Left lung (tissue), 10 donors: ENCODE measurements around the gene SVIL. TPM values are rescaled to one million over a fixed set of nuclear protein-coding genes. Genes with fewer than 3 reads are reported as not detected.
"Not testable (repeated sequence)": the region's sequence is repeated elsewhere in the genome, so short reads cannot be mapped to it uniquely, and the experiment has no call there.

Experiments used
- ATAC-seq: fragments of 200-7000 bp; cut with Tn5 transposase; one replicate; pipeline ENCODE4 v1.9.1; 2020; ENCODE audit warnings: moderate library complexity
- DNase-seq, 4 donors: peaks; one replicate each; pipeline ENCODE4 v3.0.0-alpha.2; 2013 to 2020
- H3K27ac ChIP-seq, 2 donors: fragments of 200-600 bp; sonication (generic) in 1 of 2; one replicate each; pipeline versions ENCODE4 v1.5.0 to v1.8.0; 2020 to 2021
- H3K27me3 ChIP-seq, 2 donors: fragments of 200-600 bp; sonication (generic) in 1 of 2; one replicate each; pipeline versions ENCODE4 v1.5.0 to v1.8.0; 2020 to 2021
- H3K36me3 ChIP-seq, 2 donors: fragments of 200-600 bp; sonication (generic) in 1 of 2; one replicate each; pipeline versions ENCODE4 v1.5.0 to v1.8.0; 2020 to 2021
- H3K4me1 ChIP-seq, 2 donors: fragments of 200-600 bp; one replicate each; pipeline ENCODE4 v1.8.0; 2021
- H3K4me3 ChIP-seq, 2 donors: fragments of 200-600 bp; sonication (generic) in 1 of 2; one replicate each; pipeline versions ENCODE4 v1.5.0 to v1.8.0; 2020 to 2021; ENCODE audit warnings: mild to moderate bottlenecking in 1 of 2
- H3K9me3 ChIP-seq, 2 donors: fragments of 200-600 bp; sonication (generic) in 1 of 2; one replicate each; pipeline versions ENCODE4 v1.5.0 to v1.8.0; 2020 to 2021
- CTCF ChIP-seq, 2 donors: fragments of 200-600 bp; sonication (generic) in 1 of 2; IDR thresholded peaks; one replicate each; pipeline versions ENCODE4 v1.5.0 to v1.8.0; 2021; ENCODE audit warnings: antibody characterized with exemption in 2 of 2
- intact Hi-C, 2 donors: fragments of 100-400 bp; cut with DNase I; formaldehyde crosslinking; loops; one replicate each; pipeline versions ENCODE4 v1.11.2 to v1.14.2; 2022
- polyA plus RNA-seq, 6 donors: library from polyadenylated mRNA; unstranded; fragments of 120-200 nt; gene quantifications; one replicate each; pipeline ENCODE4 v1.2.1, GENCODE V29; 2013; ENCODE audit not compliant: insufficient read length in 6 of 6
- total RNA-seq, 2 donors: library from RNA; stranded (reverse); fragmentation: NEBNext Ultra II Directional; extraction: Animal tissue kit (Norgen Biotek cat#: 25700); gene quantifications; one replicate each; pipeline ENCODE4 v1.2.1, GENCODE V29; 2021
- donor health status: DM: no; HTN: yes; CAD: no.
- donor health status: DM: no; HTN: no; CAD: no.

The SVIL gene
- total and polyA plus RNA-seq, 8 donors: 49.3 to 103 (median 54.9) TPM

- DNase-seq (no peak), ATAC-seq (no peak)
- Histone ChIP-seq H3K27me3 (no peaks in the 10 kb centered on the region), H3K36me3 (peaks cover 0 to 87% of the 10 kb centered on the region in 2 donors), H3K4me1 (peaks cover 0 to 2% of the 10 kb centered on the region in 2 donors), H3K4me3 (no peak overlapping the region), H3K9me3 (no peaks in the 10 kb centered on the region), H3K27ac (no peak overlapping the region)
- TF ChIP-seq CTCF (IDR thresholded peaks at IDR 0.05): no peak
- intact Hi-C loops: no loop called here
Observed at GRCh38 chr10:29470843-29471543, 163.8 kb downstream of the SVIL start.

DNA sequence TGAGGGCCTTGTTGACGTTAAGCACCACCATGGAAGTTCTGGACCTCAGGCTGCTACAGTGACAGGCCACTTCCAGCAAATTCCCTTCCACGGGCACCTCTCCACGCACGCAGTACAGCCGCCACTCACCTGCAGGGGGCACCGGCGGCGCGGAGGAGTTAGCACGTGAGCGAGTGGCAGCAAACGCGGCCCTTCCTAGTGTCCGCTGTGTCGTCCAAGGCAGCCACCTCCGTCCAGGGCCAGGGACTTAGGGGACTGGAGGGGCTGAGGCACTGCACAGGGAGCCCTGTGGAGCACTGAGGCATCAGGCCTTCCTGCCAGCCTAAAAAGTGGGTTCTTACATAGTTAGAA, 164.4 kb downstream of the SVIL start:
- DNase-seq: peak in 1 of 4 donors; percentile 77
- ATAC-seq: no peak
- Histone ChIP-seq H3K27me3 (no peaks in the 10 kb centered on the region), H3K36me3 (peaks cover 0 to 92% of the 10 kb centered on the region in 2 donors), H3K4me3 (no peak overlapping the region), H3K27ac (no peak overlapping the region), H3K4me1 (peaks cover 0 to 2% of the 10 kb centered on the region in 2 donors), H3K9me3 (no peaks in the 10 kb centered on the region)
- intact Hi-C loops: no loop called here
- TF ChIP-seq CTCF (IDR thresholded peaks at IDR 0.05): no peak

DNA sequence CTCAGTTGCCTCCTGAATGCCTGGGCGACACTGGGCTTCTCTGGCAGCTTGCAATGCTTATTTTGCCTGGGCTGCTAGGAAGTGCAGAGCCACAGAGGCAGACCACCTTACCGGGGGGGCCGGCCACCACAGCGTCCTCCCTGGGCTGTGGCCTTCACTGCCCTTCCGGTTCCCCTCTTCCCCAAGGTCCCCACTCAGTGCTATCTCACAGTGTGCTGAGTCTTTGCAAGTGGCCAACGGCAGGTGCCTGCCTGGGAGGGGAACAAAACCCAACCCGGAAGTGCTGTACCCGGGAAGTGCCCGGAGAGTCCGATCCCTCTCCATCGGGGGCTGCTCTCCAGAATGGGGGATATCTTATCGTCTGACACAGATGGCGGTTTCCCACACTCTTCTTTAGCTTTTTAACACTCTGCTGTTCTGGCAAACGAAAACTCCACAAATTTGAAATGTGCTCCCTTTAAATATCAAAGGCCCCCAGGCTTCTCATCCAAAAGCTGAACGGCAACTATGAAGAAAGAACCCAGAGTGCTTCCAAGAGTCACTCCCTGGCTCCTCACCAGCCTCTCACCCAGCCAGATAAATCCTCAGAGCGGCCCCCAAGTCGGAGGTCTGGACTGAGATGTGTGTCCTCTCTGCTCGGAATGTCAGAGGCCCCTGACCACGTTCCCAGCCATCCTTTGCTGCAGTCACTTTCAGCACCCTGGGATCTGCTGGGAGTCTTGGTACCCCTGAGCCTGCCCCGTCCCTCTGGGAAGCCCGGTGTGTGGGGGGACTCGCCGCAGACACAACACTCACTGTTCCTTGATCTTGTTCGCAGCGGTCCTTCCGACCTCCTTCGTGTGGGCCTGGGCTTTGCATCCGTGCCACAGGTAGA, 165.1 kb downstream of the SVIL start:
- Histone ChIP-seq H3K4me1 (peaks cover 0 to 2% of the 10 kb centered on the region in 2 donors), H3K9me3 (no peaks in the 10 kb centered on the region), H3K36me3 (peaks cover 0 to 95% of the 10 kb centered on the region in 2 donors), H3K27ac (no peak overlapping the region), H3K4me3 (no peak overlapping the region), H3K27me3 (no peaks in the 10 kb centered on the region)
- intact Hi-C loops: no loop called here
- ATAC-seq (no peak), DNase-seq (no peak)
- no peak for TF ChIP-seq CTCF (IDR thresholded peaks at IDR 0.05)

DNA sequence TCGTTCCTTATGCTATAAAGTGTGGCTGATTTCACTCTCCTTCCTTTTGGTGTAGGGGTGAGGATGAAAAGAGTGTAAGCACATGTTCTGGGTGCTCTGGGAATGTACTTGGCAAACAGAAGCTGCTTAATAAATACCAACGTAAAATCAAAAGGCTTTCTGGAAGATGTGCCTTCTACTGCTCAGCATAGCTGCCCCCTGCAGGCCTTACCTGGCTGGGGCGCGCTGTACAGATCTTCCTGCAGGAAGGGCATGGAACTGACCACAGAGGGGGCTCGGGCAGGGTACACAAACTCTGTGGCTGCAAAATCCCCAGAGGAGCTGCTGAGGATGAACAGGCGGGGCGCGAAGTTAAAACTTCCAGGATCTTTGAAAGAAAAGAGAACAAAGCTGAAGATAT, 169.4 kb downstream of the SVIL start:
- no peak for TF ChIP-seq CTCF (IDR thresholded peaks at IDR 0.05)
- ATAC-seq (no peak), DNase-seq (no peak)
- Histone ChIP-seq H3K9me3 (peaks cover 0 to 4% of the 10 kb centered on the region in 2 donors), H3K4me1 (no peaks in the 10 kb centered on the region), H3K27ac (no peak overlapping the region), H3K36me3 (peaks cover 0 to 98% of the 10 kb centered on the region in 2 donors), H3K4me3 (no peak overlapping the region), H3K27me3 (no peaks in the 10 kb centered on the region)
- intact Hi-C loops: no loop called here

DNA sequence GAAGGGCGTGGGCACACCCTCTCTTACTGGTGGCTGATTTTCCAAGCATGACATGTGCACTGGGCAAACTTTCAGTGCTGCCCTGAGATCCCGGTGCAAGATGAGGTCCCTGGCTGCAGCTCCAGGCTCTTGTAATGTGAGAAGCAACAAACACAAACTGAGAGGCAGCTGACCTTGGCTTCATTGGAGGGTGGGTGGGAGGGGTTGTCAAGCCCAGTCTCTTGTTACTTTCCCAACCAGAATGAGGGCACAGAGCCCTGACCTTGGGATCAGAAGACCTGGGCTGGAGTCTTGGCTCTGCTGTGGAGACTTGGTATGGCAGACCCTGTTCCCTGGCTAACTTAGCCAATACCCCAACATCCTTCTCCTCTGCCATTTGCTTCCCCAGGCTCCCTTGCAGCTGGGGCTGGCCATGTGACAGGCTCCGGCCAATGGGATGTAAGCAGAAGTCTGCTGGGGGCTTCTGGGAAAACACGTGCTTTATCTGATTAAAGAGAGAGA, 170.1 kb downstream of the SVIL start:
- ATAC-seq, DNase-seq, H3K27me3 ChIP-seq, H3K4me1 ChIP-seq, H3K27ac ChIP-seq, H3K4me3 ChIP-seq, H3K9me3 ChIP-seq, intact Hi-C loops: not testable (repeated sequence)
- peaks cover 0 to 98% of the 10 kb centered on the region in 2 donors for H3K36me3 ChIP-seq
